HepG2 (cell line): ENCODE data around the gene POLR1H. TPM values are rescaled to one million over a fixed set of nuclear protein-coding genes. Genes with fewer than 3 reads are reported as not detected.
A peak's percentile ranks its signal among the peaks of the same experiment; 100 is the strongest.

Experiments
- BORCS8-MEF2B ChIP-seq: sonication (generic); formaldehyde crosslinking; IDR thresholded peaks from 2 replicates; pipeline ENCODE4 v1.8.0; 2022; ENCODE audit warnings: mild to moderate bottlenecking, missing genetic modification reagents
- EEA1 ChIP-seq: sonication (generic); formaldehyde crosslinking; IDR thresholded peaks from 2 replicates; pipeline ENCODE4 v1.5.1; 2020; ENCODE audit warnings: mild to moderate bottlenecking, missing genetic modification reagents, borderline replicate concordance
- FIP1L1 ChIP-seq: fragments of 200-400 bp; formaldehyde crosslinking; IDR thresholded peaks from 2 replicates; pipeline ENCODE4 v1.6.1; 2018; ENCODE audit warnings: low read depth, mild to moderate bottlenecking, low read length, moderate library complexity, borderline replicate concordance; ENCODE audit not compliant: insufficient read depth
- FOXC1 ChIP-seq: sonication (generic); formaldehyde crosslinking; IDR thresholded peaks from 2 replicates; pipeline ENCODE4 v1.8.0; 2022; ENCODE audit warnings: mild to moderate bottlenecking, missing genetic modification reagents, borderline replicate concordance
- IKZF5 ChIP-seq: IDR thresholded peaks from 2 replicates; pipeline ENCODE4 v1.6.1; 2018; ENCODE audit warnings: missing genetic modification reagents, mild to moderate bottlenecking, missing compliant biosample characterization
- KLF15 ChIP-seq: sonication (generic); formaldehyde crosslinking; IDR thresholded peaks from 2 replicates; pipeline ENCODE4 v1.8.1; 2023; ENCODE audit warnings: borderline replicate concordance, mild to moderate bottlenecking, inconsistent platforms, missing genetic modification reagents, mixed read lengths
- KLF16 ChIP-seq, 2 experiments: sonication (generic) in 1 of 2; formaldehyde crosslinking in 1 of 2; IDR thresholded peaks; 2 replicates each; pipeline versions ENCODE4 v1.6.1 to v1.8.0; 2016 to 2023; ENCODE audit warnings: missing genetic modification reagents in 2 of 2, missing compliant biosample characterization in 1 of 2
- MAZ ChIP-seq, 2 experiments: sonication (generic) in 1 of 2; formaldehyde crosslinking in 1 of 2; IDR thresholded peaks; 2 replicates each; pipeline versions ENCODE4 v1.5.0 to v1.6.1; 2012 to 2020; ENCODE audit warnings: low read depth in 2 of 2, mild to moderate bottlenecking in 2 of 2, borderline replicate concordance in 1 of 2, improper control_type of control experiment in 1 of 2, low read length in 1 of 2, missing genetic modification reagents in 1 of 2, moderate library complexity in 1 of 2
- MLXIP ChIP-seq: sonication (generic); formaldehyde crosslinking; IDR thresholded peaks from 2 replicates; pipeline ENCODE4 v1.9.0; 2021; ENCODE audit warnings: missing genetic modification reagents, borderline replicate concordance
- MXD4 ChIP-seq: IDR thresholded peaks from 2 replicates; pipeline ENCODE4 v1.6.1; 2016; ENCODE audit warnings: mild to moderate bottlenecking, missing biosample characterization, missing genetic modification reagents
- STAT5B ChIP-seq: sonication (generic); formaldehyde crosslinking; IDR thresholded peaks from 2 replicates; pipeline ENCODE4 v1.4.0; 2020; ENCODE audit warnings: missing genetic modification reagents
- ZFP37 ChIP-seq: sonication (generic); formaldehyde crosslinking; IDR thresholded peaks from 2 replicates; pipeline ENCODE4 v1.4.0; 2020; ENCODE audit warnings: missing genetic modification reagents, borderline replicate concordance
- ZFP90 ChIP-seq: sonication (generic); formaldehyde crosslinking; IDR thresholded peaks from 2 replicates; pipeline ENCODE4 v1.8.0; 2022; ENCODE audit warnings: missing genetic modification reagents, mild to moderate bottlenecking, inconsistent platforms, borderline replicate concordance
- ZNF501 ChIP-seq: sonication (generic); formaldehyde crosslinking; IDR thresholded peaks from 2 replicates; pipeline ENCODE4 v1.5.1; 2020; ENCODE audit warnings: mild to moderate bottlenecking, moderate library complexity, missing genetic modification reagents
- ZNF674 ChIP-seq: sonication (generic); formaldehyde crosslinking; IDR thresholded peaks from 2 replicates; pipeline ENCODE4 v1.5.0; 2020; ENCODE audit warnings: low read depth, mild to moderate bottlenecking, missing genetic modification reagents
- ZNF878 ChIP-seq: sonication (generic); formaldehyde crosslinking; IDR thresholded peaks from 2 replicates; pipeline ENCODE4 v1.8.1; 2023; ENCODE audit warnings: mild to moderate bottlenecking, missing genetic modification reagents, moderate library complexity
- polyA plus RNA-seq, 8 experiments: library from polyadenylated mRNA; depleted of rRNA in 3 of 8; stranded (reverse) in 7 of 8; unstranded in 1 of 8; fragments of >200 nt; fragmentation: Illumina TruSeq in 4 of 8; extraction: Trizol in 4 of 8; gene quantifications; 2 replicates each; pipeline versions ENCODE4 v1.2.1 to v1.2.3, GENCODE V29; 2011 to 2016; ENCODE audit warnings: low read depth in 4 of 8, missing spikeins in 1 of 8, mixed read lengths in 1 of 8; ENCODE audit not compliant: insufficient read depth in 1 of 8
- total RNA-seq, 5 experiments: library from RNA; depleted of rRNA; stranded (reverse); fragments of >200 nt; fragmentation: Illumina TruSeq; extraction: Trizol; gene quantifications; 2 replicates each; pipeline ENCODE4 v1.2.3, GENCODE V29; 2016; ENCODE audit warnings: low read depth in 1 of 5
- TF ChIP-seq, protein P1 (sequence below): sonication (generic); formaldehyde crosslinking; IDR thresholded peaks from 2 replicates; pipeline ENCODE4 v1.4.0; 2020; ENCODE audit warnings: missing genetic modification reagents, borderline replicate concordance

POLR1H gene
- total and polyA plus RNA-seq, 2 of the 13 experiments (the other 11 are each of a cell fraction or from before 2014, with no cell fraction given), result 61.4 to 79.8 TPM

DNA sequence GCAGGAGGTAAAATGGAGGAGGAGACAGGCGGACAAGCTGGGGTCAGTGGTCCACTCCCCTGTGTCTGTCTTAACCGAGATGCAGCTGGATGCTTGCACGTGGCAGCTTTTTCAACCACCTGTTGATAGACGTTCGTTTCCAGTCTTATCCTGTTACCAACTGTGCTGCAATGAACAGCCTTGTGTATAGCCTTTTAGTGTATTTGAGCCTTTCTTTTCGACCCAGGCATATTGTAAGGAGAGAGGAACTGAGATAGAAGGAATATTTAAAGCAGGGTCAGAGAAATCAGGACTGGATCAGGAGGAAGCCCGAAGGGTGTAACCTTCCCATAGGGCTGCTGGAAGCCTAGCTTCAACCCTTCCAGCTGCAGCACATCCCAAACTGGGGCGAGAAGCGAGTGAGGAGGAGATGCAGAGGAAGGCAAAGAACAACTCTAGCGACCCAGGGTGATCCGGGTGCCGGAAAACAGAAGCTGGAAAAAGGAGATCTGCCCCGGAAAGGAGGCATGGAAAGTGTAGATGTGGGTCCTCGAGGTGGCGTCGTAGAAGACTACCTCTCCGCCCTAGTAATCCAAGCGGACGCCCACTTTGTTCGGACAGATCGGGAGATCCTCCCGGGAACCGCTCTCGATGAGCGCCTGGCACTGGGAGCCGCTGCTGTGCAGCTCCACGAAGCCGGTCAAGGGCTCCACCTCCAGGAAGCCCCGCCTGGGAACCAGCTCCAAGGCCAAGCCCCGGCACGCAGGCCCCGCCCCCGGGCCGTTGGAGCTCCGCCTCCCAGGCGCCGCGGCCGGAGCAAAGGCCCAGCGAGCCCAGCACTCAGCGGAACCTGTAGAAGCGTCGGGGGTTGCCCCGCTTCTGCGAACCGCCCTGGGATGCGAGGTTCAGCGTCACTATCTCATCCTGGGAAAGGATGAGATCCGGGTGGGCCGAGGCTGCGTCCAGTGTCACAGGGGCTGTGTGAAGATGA is 40.7 kb downstream of the POLR1H start (continued):
- no peak for TF ChIP-seq FIP1L1
- peak; percentile 68; the same call in 1 of the 2 replicates for TF ChIP-seq STAT5B (CRISPR knock-in tag)
- TF ChIP-seq MLXIP (CRISPR knock-in tag), result no peak
- TF ChIP-seq KLF15 (CRISPR knock-in tag), result peak; percentile 72; the same call in 1 of the 2 replicates
- TF ChIP-seq, protein P1, sequence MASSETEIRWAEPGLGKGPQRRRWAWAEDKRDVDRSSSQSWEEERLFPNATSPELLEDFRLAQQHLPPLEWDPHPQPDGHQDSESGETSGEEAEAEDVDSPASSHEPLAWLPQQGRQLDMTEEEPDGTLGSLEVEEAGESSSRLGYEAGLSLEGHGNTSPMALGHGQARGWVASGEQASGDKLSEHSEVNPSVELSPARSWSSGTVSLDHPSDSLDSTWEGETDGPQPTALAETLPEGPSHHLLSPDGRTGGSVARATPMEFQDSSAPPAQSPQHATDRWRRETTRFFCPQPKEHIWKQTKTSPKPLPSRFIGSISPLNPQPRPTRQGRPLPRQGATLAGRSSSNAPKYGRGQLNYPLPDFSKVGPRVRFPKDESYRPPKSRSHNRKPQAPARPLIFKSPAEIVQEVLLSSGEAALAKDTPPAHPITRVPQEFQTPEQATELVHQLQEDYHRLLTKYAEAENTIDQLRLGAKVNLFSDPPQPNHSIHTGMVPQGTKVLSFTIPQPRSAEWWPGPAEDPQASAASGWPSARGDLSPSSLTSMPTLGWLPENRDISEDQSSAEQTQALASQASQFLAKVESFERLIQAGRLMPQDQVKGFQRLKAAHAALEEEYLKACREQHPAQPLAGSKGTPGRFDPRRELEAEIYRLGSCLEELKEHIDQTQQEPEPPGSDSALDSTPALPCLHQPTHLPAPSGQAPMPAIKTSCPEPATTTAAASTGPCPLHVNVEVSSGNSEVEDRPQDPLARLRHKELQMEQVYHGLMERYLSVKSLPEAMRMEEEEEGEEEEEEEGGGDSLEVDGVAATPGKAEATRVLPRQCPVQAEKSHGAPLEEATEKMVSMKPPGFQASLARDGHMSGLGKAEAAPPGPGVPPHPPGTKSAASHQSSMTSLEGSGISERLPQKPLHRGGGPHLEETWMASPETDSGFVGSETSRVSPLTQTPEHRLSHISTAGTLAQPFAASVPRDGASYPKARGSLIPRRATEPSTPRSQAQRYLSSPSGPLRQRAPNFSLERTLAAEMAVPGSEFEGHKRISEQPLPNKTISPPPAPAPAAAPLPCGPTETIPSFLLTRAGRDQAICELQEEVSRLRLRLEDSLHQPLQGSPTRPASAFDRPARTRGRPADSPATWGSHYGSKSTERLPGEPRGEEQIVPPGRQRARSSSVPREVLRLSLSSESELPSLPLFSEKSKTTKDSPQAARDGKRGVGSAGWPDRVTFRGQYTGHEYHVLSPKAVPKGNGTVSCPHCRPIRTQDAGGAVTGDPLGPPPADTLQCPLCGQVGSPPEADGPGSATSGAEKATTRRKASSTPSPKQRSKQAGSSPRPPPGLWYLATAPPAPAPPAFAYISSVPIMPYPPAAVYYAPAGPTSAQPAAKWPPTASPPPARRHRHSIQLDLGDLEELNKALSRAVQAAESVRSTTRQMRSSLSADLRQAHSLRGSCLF (CRISPR knock-in tag), result 0 out of 2 replicates have a peak, but pooled peaks have one; percentile 35
- peak; percentile 62; the same call in 1 of the 2 replicates for TF ChIP-seq BORCS8-MEF2B (CRISPR knock-in tag)
- no peak for TF ChIP-seq EEA1 (CRISPR knock-in tag)
- no peak for TF ChIP-seq ZNF674 (CRISPR knock-in tag)
- peak; percentile 68; the same call in 1 of the 2 replicates for TF ChIP-seq ZFP90 (CRISPR knock-in tag)
- peak; percentile 71 for TF ChIP-seq MXD4 (CRISPR knock-in tag)
- no peak for TF ChIP-seq ZFP37 (CRISPR knock-in tag)
- TF ChIP-seq IKZF5 (CRISPR knock-in tag), result peak; percentile 83
- peak; percentile 45; the same call in 1 of the 2 replicates for TF ChIP-seq MAZ (IDR thresholded peaks at IDR 0.05; ENCODE audit: borderline replicate concordance, low read depth, low read length)
- TF ChIP-seq MAZ (CRISPR knock-in tag; IDR thresholded peaks at IDR 0.05; ENCODE audit: low read depth), result peak; percentile 38
- TF ChIP-seq KLF16 (CRISPR knock-in tag; IDR thresholded peaks at IDR 0.05), result peak in 1 of 2 experiments; percentile 81; a peak in 1 of 4 replicates
- no peak; the same call in 1 of the 2 replicates for TF ChIP-seq ZNF501 (CRISPR knock-in tag)
- TF ChIP-seq FOXC1, result peak; percentile 79
- TF ChIP-seq ZNF878 (CRISPR knock-in tag), result peak; percentile 72
